Uterus (tissue), 2 donors: ENCODE measurements around the gene DDHD1.

ENCODE experiments used
- POLR2A ChIP-seq, 2 donors: fragments of 450-650 bp; IDR thresholded peaks; one replicate each; pipeline ENCODE4 v1.6.1; 2016; ENCODE audit warnings: antibody characterized with exemption in 2 of 2, mild to moderate bottlenecking in 1 of 2, moderate library complexity in 1 of 2
- TF ChIP-seq, protein P1 (sequence below), 4 experiments: fragments of 200-600 bp in 2 of 4; fragments of 450-650 bp in 2 of 4; sonication (generic) in 2 of 4; IDR thresholded peaks; one replicate each; pipeline ENCODE4 v1.5.1; 2016 to 2019; ENCODE audit warnings: antibody characterized with exemption in 4 of 4, mild to moderate bottlenecking in 2 of 4, moderate library complexity in 1 of 4

DNA sequence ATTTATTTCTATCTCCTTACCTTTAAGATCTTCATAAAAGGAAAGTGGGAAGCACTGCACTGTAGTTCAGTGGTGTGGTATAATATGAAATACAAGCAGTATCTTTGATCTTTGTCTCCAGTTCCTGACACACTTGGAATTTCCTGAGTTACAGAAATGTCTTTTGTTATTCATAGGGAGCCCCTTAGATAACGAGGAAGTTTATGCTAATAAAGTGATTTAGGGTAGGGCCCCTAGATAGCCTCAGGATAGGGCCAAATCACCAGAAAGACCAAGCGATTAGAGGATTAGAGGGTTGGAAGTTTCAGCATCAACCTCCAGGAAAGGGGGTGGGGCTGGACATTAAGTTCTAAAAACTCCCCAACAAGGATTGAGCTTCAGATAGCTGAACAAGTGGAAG is 29.9 kb upstream of the DDHD1 start:
- TF ChIP-seq, protein P1, sequence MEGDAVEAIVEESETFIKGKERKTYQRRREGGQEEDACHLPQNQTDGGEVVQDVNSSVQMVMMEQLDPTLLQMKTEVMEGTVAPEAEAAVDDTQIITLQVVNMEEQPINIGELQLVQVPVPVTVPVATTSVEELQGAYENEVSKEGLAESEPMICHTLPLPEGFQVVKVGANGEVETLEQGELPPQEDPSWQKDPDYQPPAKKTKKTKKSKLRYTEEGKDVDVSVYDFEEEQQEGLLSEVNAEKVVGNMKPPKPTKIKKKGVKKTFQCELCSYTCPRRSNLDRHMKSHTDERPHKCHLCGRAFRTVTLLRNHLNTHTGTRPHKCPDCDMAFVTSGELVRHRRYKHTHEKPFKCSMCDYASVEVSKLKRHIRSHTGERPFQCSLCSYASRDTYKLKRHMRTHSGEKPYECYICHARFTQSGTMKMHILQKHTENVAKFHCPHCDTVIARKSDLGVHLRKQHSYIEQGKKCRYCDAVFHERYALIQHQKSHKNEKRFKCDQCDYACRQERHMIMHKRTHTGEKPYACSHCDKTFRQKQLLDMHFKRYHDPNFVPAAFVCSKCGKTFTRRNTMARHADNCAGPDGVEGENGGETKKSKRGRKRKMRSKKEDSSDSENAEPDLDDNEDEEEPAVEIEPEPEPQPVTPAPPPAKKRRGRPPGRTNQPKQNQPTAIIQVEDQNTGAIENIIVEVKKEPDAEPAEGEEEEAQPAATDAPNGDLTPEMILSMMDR (IDR thresholded peaks at IDR 0.05), result no peak
- no peak for TF ChIP-seq POLR2A (IDR thresholded peaks at IDR 0.05)
